Stimulated activated CD4-positive, alpha-beta T cell treated with anti-CD3 and anti-CD28 coated beads, Interleukin-4, amount 100 ng/mL, for 48 hours (primary cell): Measurements from ENCODE around the gene SOX6.
"Not testable (repeated sequence)": the region's sequence is repeated elsewhere in the genome, so short reads cannot be mapped to it uniquely, and the experiment has no call there.

Experiments
- DNase-seq, 2 donors: peaks; one replicate each; pipeline ENCODE4 v3.0.0-alpha.2; 2020; ENCODE audit warnings: low read depth in 2 of 2

The SOX6 gene

GRCh38 chr11:16149476-16149875 is 206.9 kb downstream of the SOX6 start:
- DNase-seq: no peak

- DNase-seq: no peak
Observed at GRCh38 chr11:16148301-16148931, 207.9 kb downstream of the SOX6 start.

- DNase-seq: not testable (repeated sequence)
Observed at GRCh38 chr11:16146980-16147379, 209.4 kb downstream of the SOX6 start.

GRCh38 chr11:16141614-16142013 is 214.7 kb downstream of the SOX6 start:
- DNase-seq: not testable (repeated sequence)

- DNase-seq: not testable (repeated sequence)
Observed at GRCh38 chr11:16141162-16141561, 215.2 kb downstream of the SOX6 start.

GRCh38 chr11:16136792-16137390 is 219.5 kb downstream of the SOX6 start:
- DNase-seq: no peak

GRCh38 chr11:16133867-16134266 is 222.5 kb downstream of the SOX6 start:
- DNase-seq: no peak

GRCh38 chr11:16127732-16128131 is 228.6 kb downstream of the SOX6 start:
- DNase-seq: no peak

- no peak for DNase-seq
Observed at GRCh38 chr11:16126362-16126761, 230.0 kb downstream of the SOX6 start.

GRCh38 chr11:16125796-16126195 is 230.6 kb downstream of the SOX6 start:
- no peak for DNase-seq

- DNase-seq: no peak
Observed at GRCh38 chr11:16124390-16124789, 232.0 kb downstream of the SOX6 start.

GRCh38 chr11:16121853-16122252 is 234.5 kb downstream of the SOX6 start:
- no peak for DNase-seq

GRCh38 chr11:16120008-16120407 is 236.3 kb downstream of the SOX6 start:
- DNase-seq: no peak

GRCh38 chr11:16117989-16118756 is 238.2 kb downstream of the SOX6 start:
- DNase-seq: no peak

GRCh38 chr11:16114978-16115871 is 241.1 kb downstream of the SOX6 start:
- no peak for DNase-seq

- no peak for DNase-seq
Observed at GRCh38 chr11:16114431-16114830, 241.9 kb downstream of the SOX6 start.

- no peak for DNase-seq
Observed at GRCh38 chr11:16111690-16112089, 244.7 kb downstream of the SOX6 start.

GRCh38 chr11:16110886-16111285 is 245.5 kb downstream of the SOX6 start:
- DNase-seq: no peak

GRCh38 chr11:16099343-16099900 is 256.9 kb downstream of the SOX6 start:
- DNase-seq: no peak

- no peak for DNase-seq
Observed at GRCh38 chr11:16098526-16099205, 257.7 kb downstream of the SOX6 start.

- no peak for DNase-seq
Observed at GRCh38 chr11:16097543-16097942, 258.8 kb downstream of the SOX6 start.
